Tibial artery (tissue), 4 donors: ENCODE data around the gene ZBED6.

Source experiments
- DNase-seq, 2 donors: peaks; one replicate each; pipeline ENCODE4 v3.0.0-alpha.2; 2019
- H3K27ac ChIP-seq, 2 donors: fragments of 200-600 bp; sonication (generic) in 1 of 2; 1 replicate in 1 of 2; 2 replicates in 1 of 2; pipeline ENCODE4 v1.5.1; 2018 to 2019; ENCODE audit warnings: mild to moderate bottlenecking in 1 of 2
- H3K27me3 ChIP-seq, 2 donors: fragments of 200-600 bp; sonication (generic) in 1 of 2; one replicate each; pipeline versions ENCODE4 v1.5.1 to v1.6.0; 2016 to 2019
- H3K36me3 ChIP-seq, 3 donors: fragments of 200-600 bp; sonication (generic) in 2 of 3; one replicate each; pipeline ENCODE4 v1.5.1; 2016 to 2019; ENCODE audit warnings: mild to moderate bottlenecking in 2 of 3
- H3K4me1 ChIP-seq, 4 donors: fragments of 200-600 bp; sonication (generic) in 2 of 4; 1 replicate in 3 of 4; 2 replicates in 1 of 4; pipeline ENCODE4 v1.5.1; 2016 to 2019
- H3K4me3 ChIP-seq, 2 donors: fragments of 200-600 bp; sonication (generic) in 1 of 2; 1 replicate in 1 of 2; 2 replicates in 1 of 2; pipeline ENCODE4 v1.5.1; 2018 to 2019; ENCODE audit warnings: mild to moderate bottlenecking in 2 of 2
- H3K9me3 ChIP-seq, 3 donors: fragments of 200-600 bp; sonication (generic) in 1 of 3; one replicate each; pipeline ENCODE4 v1.5.1; 2016 to 2019
- intact Hi-C: fragments of 100-400 bp; cut with DNase I; formaldehyde crosslinking; loops from one replicate; pipeline ENCODE4 v1.15.0; 2023; ENCODE audit warnings: low total_unique reads
- TF ChIP-seq, protein P1 (sequence below), 2 experiments: fragments of 200-600 bp in 1 of 2; fragments of 450-650 bp in 1 of 2; IDR thresholded peaks; one replicate each; pipeline ENCODE4 v1.5.1; 2017 to 2019; ENCODE audit warnings: antibody characterized with exemption in 2 of 2, mild to moderate bottlenecking in 1 of 2, moderate library complexity in 1 of 2

The ZBED6 gene

DNA sequence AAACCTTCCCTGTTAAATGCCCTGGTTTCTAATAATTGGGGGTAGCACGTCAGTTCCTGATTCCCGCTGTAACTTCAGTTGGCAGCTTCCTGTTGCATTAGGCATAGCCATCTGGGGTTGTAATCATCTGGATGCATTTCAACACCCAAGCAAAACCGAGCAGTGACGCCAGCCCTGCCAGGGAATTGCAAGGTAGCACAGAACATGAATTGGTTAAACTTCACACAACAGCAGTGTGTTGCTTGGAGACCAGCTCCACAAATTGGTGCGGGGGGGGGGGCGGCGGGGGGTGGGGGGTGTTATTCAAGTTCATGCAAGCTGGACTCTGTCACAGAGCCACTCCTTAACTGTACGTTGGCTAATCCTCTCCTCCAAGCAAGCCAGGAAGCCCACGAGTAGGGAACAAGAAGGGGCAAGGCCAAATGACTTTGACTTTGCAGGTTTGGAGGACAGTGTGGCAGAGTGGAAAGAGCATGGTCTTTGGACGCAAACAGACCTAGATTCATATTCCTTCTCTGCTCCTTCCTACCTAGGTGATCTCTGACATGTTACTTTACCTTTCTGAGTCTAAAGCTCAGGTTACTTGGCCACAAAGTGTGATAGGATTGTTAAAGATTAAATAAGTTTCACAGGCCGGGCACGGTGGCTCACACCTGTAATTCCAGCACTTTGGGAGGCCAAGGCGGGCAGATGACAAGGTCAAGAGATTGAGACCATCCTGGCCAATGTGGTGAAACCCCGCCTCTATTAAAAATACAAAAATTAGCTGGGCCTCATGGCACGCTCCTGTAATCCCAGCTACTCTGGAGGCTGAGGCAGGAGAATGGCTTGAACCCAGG is 25.7 kb upstream of the ZBED6 start:
- Histone ChIP-seq H3K4me3 (peak overlapping the region; percentile 4 to 12), H3K9me3 (no peaks in the 10 kb centered on the region), H3K27ac (no peak overlapping the region), H3K27me3 (no peaks in the 10 kb centered on the region), H3K36me3 (no peaks in the 10 kb centered on the region), H3K4me1 (peaks cover 0 to 20% (median 11%) of the 10 kb centered on the region in 4 donors)
- DNase-seq: peak; percentile 80 to 85
- TF ChIP-seq, protein P1, sequence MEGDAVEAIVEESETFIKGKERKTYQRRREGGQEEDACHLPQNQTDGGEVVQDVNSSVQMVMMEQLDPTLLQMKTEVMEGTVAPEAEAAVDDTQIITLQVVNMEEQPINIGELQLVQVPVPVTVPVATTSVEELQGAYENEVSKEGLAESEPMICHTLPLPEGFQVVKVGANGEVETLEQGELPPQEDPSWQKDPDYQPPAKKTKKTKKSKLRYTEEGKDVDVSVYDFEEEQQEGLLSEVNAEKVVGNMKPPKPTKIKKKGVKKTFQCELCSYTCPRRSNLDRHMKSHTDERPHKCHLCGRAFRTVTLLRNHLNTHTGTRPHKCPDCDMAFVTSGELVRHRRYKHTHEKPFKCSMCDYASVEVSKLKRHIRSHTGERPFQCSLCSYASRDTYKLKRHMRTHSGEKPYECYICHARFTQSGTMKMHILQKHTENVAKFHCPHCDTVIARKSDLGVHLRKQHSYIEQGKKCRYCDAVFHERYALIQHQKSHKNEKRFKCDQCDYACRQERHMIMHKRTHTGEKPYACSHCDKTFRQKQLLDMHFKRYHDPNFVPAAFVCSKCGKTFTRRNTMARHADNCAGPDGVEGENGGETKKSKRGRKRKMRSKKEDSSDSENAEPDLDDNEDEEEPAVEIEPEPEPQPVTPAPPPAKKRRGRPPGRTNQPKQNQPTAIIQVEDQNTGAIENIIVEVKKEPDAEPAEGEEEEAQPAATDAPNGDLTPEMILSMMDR (IDR thresholded peaks at IDR 0.05): no peak
- intact Hi-C loops: no loop called here

DNA sequence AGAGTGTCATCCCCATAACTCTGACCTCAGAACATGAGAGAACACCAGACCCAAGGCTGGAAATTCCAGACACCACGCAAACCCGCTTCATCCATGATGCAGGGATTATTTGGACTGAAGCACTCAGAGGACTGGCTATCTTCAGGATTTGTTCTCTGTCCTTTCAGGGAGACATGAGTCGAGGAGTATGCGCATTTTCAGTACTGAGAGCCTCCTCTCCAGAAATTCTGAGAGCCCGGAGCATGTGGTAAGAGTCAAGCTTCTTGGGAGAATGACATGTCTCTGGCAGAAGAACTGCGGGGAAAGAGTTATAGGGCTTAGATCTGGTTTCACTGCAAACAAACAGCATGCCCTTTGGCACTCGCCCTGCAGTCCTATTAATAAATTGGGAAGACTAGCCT is 23.5 kb upstream of the ZBED6 start:
- Histone ChIP-seq H3K4me1 (peaks cover 0 to 20% (median 11%) of the 10 kb centered on the region in 4 donors), H3K36me3 (no peaks in the 10 kb centered on the region), H3K27ac (no peak overlapping the region), H3K9me3 (no peaks in the 10 kb centered on the region), H3K27me3 (no peaks in the 10 kb centered on the region), H3K4me3 (no peak overlapping the region)
- intact Hi-C loops: no loop called here
- TF ChIP-seq, protein P1 (IDR thresholded peaks at IDR 0.05): no peak
- no peak for DNase-seq

DNA sequence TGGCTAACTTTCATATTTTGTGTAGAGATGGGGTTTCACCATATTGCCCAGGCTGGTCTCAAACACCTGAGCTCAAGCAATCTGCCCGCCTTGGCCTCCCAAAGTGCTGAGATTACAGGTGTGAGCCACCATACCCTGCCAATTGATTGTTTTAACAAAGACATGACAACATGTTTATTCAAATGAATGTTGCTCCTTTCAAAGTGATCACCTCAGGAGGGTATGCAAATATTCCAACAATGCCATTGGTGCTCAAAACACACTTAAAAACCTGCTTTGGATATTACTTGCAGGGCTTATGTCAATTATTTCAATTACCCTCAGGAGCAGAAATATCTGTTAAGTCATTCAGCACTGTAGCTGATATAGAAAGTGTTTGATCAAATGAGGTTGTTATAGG is 22.6 kb upstream of the ZBED6 start:
- TF ChIP-seq, protein P1 (IDR thresholded peaks at IDR 0.05): no peak
- no peaks in the 10 kb centered on the region for H3K9me3 ChIP-seq
- H3K4me3 ChIP-seq: no peak overlapping the region
- H3K4me1 ChIP-seq: peaks cover 0 to 20% (median 11%) of the 10 kb centered on the region in 4 donors
- no peaks in the 10 kb centered on the region for H3K36me3 ChIP-seq
- no peak overlapping the region for H3K27ac ChIP-seq
- intact Hi-C loops: no loop called here
- H3K27me3 ChIP-seq: no peaks in the 10 kb centered on the region
- DNase-seq: no peak

DNA sequence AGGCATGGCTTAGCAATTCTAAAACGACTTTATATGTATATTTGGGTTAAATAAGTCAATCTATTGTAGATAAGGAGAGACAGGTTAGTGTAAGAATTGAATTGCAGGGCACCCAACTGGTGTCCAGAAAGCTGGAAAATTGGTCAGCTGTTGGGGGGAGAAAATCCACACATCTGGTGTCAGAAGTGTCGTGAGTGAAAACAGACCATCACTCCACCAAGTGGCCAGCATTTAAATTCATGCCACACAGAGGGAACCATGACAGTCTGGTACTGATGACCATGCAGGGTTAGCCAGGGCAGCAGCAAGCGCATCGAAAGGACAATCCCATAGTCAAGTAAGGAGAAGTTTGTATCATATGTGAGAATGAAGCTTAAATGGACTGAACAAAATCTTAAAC is 18.8 kb upstream of the ZBED6 start:
- no peak overlapping the region for H3K4me3 ChIP-seq
- intact Hi-C loops: no loop called here
- TF ChIP-seq, protein P1 (IDR thresholded peaks at IDR 0.05): peak in 1 of 2 experiments; percentile 12
- H3K27me3 ChIP-seq: no peaks in the 10 kb centered on the region
- H3K27ac ChIP-seq: no peak overlapping the region
- DNase-seq: no peak
- H3K9me3 ChIP-seq: no peaks in the 10 kb centered on the region
- no peaks in the 10 kb centered on the region for H3K36me3 ChIP-seq
- peaks cover 0 to 7% (median 1%) of the 10 kb centered on the region in 4 donors for H3K4me1 ChIP-seq

DNA sequence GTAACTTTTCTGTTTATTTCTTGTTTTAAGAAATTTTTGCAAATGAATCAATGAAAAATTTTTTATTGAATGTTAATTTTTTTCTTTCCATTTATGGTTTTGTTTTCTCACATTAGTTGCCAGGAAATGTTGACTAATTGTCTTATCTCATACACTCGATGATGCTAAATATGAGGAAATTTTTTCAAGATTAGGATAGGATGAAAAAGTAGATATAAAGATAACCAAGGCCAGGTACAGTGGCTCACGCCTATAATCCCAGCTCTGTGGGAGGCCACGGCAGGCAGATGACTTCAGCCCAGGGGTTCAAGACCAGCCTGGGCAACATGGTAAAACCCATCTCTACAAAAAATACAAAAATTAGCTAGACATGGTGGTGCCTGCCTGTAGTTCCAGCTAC is 17.8 kb upstream of the ZBED6 start:
- TF ChIP-seq, protein P1 (IDR thresholded peaks at IDR 0.05): no peak
- H3K27ac ChIP-seq: no peak overlapping the region
- intact Hi-C loops: no loop called here

More for the DNA sequence above, 17.8 kb upstream of the ZBED6 start:
- Histone ChIP-seq H3K27me3 (no peaks in the 10 kb centered on the region), H3K4me1 (no peaks in the 10 kb centered on the region), H3K9me3 (no peaks in the 10 kb centered on the region), H3K36me3 (no peaks in the 10 kb centered on the region), H3K4me3 (no peak overlapping the region)
- no peak for DNase-seq
